HG03460 (cell line): ENCODE results near the gene FAAP20.

ENCODE experiments used
- ATAC-seq: cut with Tn5 transposase; IDR thresholded peaks from one replicate; pipeline ENCODE4 v1.9.1; 2021; ENCODE audit not compliant: unreplicated experiment

Gene FAAP20

DNA sequence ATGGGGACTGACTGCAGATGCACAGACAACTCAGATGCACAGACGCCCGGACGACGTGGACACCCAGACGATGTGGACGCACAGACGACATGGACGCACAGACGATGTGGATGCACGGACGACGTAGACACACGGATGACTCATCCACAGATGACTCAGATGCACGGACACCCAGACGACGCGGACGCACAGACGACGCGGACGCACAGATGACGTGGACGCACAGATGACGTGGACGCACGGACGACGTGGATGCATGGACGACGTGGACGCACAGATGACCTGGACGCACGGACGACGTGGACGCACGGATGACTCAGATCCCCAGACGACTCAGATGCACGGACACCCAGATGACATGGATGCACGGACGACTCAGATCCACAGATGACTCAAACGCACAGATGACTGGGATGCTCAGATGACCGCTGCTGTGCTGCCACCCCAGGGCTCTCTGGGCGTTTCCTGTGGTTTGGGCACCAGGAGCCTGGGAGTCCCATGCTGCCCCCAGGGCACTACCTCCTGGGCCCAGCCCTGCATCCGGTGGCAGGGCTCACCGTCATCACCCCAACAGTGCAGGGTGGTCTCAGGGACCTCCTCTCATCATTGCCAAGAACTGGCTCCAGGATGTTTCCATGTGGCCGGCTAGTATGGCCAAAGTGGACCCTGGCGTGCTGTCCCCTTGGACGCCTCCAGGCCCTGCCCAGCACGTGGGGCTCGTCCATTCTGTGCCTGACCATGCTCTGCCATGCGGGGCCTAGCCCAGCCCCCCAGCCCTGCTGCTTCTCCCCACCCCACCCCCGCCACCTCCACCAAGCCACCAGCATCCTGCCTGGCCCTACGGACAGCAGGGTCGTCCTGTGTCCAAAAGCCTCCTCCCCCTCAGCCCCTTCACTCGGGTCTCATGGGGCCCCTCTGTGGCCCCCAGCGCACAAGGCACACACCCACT, 14.0 kb downstream of the FAAP20 start:
- no peak for ATAC-seq

DNA sequence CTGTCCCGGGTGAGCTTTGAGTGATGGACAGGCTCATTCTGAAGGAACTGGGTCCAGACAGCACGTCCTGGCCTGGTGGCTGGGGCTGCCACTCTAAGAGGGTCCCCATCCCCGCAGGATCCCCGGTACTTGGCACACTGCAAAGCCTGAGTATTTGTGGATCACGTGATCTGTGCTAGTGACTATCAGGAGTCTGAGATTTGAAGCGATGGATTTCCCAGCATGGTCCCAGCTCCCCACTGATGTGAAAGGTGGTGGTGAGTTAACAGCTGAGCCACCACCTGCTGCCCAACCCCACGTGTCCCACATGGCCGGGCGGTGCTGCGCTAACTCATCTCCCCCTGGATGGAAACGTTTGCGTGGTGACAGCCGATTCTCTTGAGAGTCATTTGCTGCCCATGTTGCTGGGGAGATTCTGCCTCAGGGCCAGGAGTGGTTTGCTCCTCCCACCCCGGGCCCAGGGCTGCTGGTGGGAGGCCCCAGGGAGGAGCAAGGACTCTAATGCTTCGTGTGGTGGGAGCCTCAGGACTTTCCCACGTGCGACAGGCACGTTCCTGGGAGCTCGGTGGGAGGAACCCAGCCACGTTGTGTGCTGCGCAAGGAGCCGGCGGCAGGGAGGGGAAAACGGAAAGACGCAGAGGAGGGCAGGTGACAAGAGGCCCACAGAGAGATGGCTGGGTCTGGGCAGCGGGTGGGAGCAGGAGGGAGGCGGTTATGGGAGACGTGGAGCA, 15.1 kb downstream of the FAAP20 start:
- no peak for ATAC-seq

DNA sequence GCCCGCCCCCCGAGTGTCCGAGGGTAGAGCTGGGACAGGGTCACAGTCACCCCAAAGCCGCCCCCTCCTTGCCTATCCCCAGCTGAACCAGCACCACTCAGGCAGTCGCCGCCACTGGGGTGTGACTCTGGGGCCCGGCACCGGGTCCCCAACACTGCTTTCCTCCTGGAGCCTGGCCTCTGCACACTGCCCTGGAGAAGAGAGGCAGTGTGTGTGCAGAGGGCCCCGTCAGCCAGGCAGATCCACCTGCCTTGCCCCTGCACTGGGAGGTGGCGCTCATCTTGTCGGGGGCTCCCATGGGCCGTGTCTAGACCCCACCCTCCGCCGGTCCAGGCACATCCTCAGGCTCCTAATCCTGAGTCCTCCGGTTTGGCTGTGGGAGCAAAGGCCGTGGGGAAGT, 15.7 kb downstream of the FAAP20 start:
- ATAC-seq, result no peak

DNA sequence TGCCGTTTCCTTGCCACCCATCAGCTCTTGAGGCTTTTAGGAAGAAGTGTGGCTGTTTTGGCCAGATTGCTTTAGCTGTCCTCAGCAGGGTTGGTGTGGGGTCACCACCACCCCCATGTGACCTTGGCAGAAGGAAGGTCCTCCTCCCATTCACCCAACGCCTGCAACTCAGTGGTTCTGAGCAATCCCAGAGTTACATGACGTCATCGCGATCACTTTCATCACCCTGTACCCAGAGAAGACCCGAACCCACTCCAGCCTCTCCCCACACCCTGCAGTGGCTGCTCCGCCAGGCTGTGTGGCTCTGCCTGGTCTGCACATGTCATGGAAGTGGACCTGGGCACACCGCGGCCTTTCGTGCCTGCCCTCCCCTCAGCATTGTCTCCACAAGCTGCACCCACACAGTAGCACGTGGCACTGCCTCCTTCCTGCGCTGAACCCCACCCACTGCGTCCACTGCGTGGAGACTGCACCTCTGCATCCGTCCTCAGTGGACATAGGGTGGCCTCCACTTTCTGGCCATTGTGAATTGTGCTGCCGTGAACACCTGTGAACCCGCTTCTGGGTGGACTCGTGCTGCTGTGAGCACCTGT, 16.5 kb downstream of the FAAP20 start:
- no peak for ATAC-seq

DNA sequence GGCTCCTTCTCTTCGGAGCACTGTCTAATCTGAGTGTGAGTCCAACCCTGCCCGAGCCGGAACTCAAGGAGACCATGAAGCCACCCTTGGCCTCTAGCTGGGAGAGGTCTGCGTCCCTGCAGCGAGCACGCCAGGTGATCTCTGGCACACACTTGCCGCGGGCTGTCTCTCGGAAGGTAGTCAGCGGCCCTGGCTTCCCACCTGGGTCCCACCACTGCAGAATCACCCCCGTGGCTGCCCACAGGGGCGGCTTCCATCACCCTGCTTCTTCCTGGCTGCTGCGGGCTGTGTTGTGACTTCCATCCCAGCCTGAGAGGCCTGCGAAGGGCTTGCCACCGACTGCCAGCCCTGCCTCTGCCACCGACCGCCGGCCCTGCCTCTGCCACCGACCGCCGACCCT, 17.0 kb downstream of the FAAP20 start:
- ATAC-seq, result no peak

DNA sequence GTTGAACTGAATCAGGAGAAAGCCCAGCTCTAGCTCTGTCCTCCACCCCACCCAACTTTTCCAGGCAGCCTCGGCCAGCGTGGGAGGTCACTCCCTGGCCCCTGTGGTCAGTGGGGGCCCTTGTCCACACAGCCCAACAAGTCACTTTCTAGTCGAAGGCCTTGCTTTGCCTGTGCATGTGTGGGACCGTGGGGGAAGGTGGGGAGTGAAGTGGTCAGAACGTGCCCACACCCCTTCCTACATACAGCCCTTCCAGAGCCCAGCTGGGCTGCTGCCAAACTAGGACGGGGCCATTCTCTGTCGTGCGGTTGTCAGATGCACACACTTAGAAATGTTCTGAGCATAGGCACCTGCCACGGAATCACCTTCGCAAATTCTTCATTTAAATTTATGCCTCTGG, 18.0 kb downstream of the FAAP20 start:
- ATAC-seq, result no peak

DNA sequence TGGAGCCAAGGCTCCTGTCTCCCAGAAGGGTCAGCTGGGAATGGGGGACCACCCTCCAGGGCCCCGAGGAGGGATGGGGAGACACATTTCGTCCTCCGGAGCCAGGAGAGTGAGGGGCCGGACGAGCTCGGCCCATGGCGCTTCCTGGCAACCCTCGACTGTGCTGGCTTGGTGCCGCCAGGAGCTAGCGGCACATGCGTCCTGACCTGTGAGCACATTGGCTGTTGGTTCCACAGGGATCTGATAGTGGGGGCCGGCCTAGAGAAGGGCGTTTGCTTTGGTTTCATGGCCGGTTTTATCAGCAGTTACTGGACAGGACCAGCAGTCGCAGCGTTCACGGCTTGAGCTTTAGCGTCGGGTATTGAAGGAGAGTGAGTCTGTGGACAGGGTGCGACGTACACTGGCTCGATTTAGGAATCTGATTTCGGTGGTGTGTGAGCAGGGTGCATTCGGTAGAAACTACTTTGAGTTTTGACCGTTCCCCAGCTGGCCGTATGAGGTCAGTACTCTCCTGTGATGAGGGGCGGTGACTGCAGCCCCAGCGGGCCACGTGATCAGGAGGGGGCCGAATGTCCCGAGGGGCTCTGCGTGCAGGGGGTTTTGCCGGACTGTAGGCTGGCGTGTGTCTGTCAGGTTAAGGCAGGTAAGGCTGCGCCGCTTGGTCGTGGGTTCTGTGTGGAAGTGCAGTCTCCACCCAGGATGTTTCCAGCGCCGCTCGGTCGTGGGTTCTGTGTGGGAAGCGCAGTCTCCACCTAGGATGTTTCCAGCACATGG, 18.7 kb downstream of the FAAP20 start:
- ATAC-seq, result no peak

DNA sequence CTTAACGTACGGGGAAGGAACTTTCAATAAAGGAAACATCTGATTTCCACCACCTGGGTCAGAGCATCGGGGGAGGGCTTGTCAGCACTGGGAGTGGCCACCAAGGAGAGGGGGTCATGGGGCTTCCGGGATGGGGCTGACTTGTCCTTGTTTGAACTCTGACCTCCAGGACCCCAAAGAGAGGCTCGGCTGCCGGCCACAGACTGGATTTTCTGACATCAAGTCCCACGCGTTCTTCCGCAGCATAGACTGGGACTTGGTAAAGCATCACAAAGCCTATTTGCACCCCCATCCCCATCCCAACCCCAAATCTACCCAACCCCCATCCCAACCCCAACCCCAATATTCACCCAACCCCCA, 19.5 kb downstream of the FAAP20 start:
- ATAC-seq, result no peak

DNA sequence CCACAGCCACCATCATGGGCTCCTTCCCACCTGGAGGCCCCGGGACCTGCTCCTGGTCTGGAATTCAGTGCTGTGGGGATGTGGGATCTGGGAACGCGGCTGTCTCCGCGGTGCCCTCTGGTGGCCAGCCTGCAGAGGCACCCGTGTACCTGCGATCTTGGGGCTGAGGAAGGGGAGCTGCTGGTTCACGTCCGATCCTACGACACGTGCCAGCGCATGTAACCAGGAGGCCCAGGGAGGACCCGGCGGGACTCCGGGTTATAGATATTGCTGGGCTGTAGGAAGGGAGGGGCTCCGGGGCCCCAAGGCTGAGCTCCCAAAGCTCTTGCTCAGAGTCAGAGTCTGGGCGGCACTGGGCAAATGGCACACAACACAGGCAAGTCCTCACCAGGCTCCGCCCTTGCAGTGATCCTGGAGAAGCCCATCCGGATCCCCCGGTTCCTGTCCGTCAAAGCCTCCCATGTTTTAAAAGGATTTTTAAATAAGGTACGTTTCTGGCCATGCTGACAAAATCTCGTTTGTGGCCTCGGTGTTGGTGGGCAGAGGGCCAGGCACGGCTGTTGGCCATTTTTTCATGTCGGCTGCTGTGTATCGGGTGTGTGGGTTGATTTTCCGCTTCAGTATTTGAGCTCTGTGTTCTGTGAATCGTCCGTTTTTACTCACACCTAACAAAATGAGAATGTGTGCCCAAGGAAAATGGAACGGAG, 20.1 kb downstream of the FAAP20 start:
- no peak for ATAC-seq

DNA sequence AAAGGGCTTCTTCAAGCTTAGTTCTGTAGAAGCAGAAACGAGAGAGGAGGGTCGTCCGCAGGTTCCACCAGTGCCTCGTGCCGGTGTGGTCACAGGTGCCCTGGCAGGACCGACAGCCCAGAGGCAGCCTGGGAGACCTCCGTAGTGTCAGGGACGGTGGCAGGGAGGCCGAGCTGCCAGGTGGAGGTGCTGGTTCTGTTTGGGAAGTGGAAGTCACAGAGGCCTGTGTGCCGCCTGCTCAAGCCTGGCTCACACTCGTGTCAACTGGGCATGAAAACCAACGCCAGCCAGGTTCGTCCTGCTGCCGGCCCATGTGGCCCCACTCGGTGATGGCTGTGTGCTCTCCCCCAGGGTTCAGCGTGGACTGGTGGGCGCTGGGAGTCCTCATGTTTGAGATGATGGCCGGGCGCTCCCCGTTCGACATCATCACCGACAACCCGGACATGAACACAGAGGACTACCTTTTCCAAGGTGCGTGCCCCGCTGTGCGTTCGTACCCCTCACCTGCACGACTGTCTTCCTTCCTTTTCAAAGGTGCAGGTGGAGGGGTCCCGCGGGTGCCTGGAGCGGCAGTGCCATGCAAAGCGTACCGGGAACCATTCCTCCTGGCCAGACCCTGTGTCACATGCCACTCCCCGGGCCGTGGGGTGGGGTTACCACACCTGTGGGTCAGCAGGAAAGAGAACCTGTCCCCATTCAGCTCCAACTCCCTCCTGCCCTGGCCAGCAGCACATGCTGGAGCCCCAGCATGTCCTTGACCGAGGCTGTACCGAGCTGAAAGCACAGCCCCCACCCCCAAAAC, 20.8 kb downstream of the FAAP20 start:
- no peak for ATAC-seq

DNA sequence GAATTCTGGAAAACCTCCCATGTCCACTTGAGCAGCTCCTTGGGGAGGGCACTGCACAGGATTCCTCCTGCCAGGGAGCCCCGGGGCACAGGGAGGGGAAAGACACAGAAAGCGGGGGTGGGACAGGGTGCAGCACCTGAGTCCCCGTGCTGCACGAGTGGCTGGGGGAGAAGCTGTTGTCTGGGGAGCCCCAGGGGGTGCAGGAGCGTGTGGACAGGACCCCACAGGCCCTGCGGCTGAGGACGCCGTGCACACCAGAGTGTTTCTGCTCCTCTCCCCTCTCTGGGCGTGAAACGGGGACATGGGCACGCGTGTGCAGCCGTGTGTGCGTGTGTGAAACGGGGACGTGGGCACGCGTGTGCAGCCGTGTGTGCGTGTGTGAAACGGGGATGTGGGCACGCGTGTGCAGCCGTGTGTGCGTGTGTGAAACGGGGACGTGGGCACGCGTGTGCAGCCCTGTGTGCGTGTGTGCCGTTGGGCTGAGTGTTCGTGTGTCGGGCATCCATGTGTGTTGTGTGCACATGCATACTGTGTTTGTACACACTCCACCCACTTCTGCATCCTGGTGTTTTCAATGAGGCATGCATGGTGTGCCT, 21.9 kb downstream of the FAAP20 start:
- no peak for ATAC-seq

DNA sequence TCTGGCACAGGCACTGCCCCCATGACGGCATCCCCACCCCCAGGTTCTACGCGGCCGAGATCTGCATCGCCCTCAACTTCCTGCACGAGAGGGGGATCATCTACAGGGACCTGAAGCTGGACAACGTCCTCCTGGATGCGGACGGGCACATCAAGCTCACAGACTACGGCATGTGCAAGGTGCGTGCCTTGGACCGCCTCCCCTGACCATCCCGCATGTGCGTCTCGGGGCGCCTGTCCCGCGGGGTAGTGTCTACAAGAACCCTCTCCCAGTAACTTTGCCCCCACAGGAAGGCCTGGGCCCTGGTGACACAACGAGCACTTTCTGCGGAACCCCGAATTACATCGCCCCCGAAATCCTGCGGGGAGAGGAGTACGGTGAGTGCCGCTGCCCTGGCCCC, 22.6 kb downstream of the FAAP20 start:
- ATAC-seq, result no peak

DNA sequence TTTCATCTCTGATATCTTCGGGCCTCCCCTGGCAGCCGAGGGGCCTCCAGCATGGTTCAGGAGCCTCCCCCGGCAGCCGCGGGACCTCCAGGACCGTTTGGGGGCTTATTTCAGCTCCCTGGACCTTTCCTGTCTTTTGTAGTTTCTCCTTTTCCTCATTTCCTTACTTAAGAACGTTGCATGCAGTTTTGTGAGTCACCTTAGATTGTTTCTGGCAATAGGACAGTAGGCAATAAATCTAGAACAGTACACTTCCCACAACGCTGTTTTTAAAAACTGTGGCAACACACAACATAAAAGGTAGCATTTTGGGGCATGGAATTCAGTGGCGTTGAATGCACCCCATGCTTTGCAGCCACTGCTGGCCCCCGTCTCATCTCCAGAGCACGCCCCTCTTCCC, 24.4 kb downstream of the FAAP20 start:
- ATAC-seq, result no peak

DNA sequence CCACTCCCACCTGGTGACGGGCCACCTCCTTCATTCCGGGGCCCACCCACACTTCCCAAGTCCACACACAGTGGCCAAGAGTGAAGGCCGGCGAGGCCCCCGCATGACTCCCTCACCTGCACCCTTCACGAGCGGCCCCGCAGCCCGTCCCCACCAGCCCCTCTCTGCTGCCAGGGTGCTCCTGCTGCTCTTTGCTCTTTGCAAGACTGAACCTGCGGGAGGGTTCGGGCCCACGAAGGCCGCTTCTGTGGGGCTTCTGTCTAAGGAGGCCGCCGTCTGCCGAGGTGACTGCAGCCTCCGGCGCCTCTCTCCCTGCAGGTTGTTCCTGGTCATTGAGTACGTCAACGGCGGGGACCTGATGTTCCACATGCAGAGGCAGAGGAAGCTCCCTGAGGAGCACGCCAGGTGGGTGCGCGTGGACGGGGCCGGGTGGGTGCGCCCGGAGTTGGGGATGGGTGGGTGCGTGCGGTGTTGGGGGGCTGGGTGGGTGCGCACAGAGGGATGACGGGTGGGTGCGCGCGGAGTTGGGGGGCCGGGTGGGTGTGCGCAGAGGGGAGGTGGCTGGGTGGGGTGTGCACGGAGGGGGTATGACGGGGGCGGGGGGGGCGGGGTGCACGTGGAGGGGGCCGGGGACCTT, 25.3 kb downstream of the FAAP20 start:
- no peak for ATAC-seq

DNA sequence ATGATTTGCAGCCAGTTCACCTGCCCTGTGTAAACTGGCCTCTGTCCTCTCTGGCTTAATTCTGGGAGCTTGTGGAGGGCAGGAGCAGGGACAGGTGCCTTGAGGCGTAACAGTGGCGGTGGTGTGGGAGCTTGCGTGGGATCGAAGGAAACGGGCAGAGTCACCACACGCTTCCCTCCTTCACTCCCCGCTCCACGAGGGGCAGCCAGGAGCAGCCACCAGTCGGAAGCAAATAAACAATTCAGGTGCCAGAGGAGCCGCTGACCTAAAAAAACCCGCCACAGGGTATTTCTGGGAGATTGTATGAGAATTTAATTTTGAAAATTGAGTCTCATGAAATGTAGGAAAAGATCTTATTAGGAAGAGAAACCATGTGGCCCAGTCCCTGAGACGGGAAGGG, 26.0 kb downstream of the FAAP20 start:
- no peak for ATAC-seq

DNA sequence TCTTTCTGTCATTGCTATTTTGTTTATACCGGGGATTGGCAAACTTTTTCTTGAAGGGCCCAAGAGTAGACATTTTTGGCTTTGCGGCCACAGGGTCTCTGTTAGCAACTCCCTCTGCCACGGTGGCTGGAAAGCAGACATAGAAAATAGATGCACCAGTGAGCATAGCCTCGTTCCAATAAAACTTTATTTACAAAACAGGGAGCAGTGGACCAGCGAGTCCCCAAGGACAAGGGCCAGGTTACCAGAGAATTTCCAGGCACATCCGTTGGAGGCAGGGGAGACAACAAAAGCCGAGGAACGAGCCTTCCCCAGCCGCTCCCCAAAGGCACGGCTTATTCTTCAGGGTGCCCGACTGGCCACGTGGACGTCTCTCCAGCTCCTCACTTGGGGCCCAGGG, 26.5 kb downstream of the FAAP20 start:
- ATAC-seq, result no peak

DNA sequence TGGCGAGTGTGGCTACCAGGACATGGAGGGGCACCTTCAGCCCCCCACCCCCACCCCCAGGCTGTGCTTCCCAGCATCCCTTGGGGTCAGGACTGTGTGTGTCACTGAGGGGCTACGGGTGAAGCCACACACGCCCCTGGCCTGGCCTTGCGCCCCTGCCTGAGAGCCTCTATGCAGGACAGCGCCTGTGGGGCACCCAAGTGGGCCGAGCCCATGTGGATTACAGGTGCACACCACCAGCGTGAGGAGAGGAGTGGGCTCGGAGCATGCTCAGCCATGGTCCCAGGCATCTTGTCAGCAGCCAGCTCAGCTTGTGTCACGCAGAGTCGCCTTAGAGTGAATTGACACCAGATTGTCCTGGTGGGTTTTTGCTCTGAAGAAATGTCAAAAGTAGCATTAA, 27.9 kb downstream of the FAAP20 start:
- no peak for ATAC-seq

DNA sequence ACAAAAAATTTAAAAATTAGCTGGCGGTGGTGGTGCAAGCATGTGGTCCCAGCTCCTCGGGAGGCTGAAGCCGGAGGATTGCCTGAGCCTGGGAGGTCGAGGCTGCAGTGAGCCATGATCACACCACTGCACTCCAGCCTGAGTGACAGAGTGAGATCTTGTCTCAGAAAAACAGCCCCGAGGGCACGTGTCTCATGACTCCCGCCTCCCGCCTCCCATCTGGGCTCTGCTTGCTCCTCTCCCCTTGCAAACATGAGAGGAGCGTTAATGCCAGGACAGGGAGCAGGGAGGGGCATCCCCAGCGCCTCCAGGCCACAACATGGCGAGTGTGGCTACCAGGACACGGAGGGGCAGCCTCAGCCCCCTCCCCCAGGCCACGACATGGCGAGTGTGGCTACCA, 28.3 kb downstream of the FAAP20 start:
- ATAC-seq, result no peak

DNA sequence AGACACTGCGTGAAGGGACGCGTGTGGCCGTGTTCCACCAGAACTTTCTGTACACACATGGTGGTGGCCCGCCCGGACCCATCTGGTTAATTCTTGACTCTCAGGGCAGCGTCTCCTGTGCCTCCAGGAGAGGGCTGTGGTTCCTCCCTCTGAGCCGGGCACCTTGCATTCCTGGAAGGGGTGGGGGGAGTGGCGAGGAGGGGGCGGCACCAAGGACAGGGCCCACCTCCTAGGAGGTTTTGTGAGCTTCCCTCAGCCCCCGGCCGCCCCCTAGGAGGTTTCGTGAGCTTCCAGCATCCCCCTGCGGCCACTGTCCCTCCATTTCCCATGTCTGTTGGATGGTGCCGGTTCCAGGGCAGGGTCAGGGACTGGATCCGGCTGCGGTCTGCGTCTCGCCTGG, 28.9 kb downstream of the FAAP20 start:
- no peak for ATAC-seq
